Measurements from ENCODE around the gene NRIP1. TPM values are rescaled to one million over a fixed set of nuclear protein-coding genes. Genes with fewer than 3 reads are reported as not detected.

NRIP1 gene
- total and polyA plus RNA-seq, 2 experiments from 2014 or later: 12.5 to 31.2 TPM

DNA sequence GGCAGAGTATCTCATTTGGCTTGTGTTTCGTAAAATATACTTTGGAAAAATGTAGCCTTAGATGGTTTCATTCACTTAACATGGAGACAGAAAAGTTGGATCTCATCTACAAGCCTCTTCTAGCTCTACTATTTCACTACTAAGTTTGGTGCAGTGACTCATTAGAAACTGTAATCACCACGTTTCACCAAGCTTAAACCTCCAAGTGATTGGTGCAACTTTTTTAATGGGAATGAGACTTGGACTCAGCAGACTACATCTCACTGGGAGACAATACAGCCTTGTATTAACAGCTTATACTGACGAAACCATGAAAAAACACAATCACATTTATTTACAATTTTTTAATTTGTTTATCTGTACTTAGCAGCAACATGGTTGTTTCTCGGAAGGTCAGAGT, 29.9 kb upstream of the NRIP1 start:
- Histone ChIP-seq H3K9me2 (ENCODE audit: insufficient read depth) (no peaks in the 10 kb centered on the region), H3K9ac (no peak overlapping the region), H3K79me2 (ENCODE audit: insufficient read depth) (no peaks in the 10 kb centered on the region), H3K4me2 (ENCODE audit: unreplicated experiment) (no peak overlapping the region), H3K36me3 (ENCODE audit: low read depth) (no peaks in the 10 kb centered on the region), H3K4me3 (no peak overlapping the region), H2AFZ (no peak overlapping the region), H3K27ac (no peak overlapping the region), H3K9me3 (ENCODE audit: low read depth) (no peaks in the 10 kb centered on the region), H4K20me1 (ENCODE audit: insufficient read depth) (no peaks in the 10 kb centered on the region), H3K4me1 (ENCODE audit: insufficient read depth) (no peaks in the 10 kb centered on the region), H3K27me3 (replicated peaks; ENCODE audit: insufficient read depth) (no peaks in the 10 kb centered on the region), H3F3A (ENCODE audit: insufficient read depth) (no peaks in the 10 kb centered on the region)
- in situ Hi-C loops (cut with MboI): loop anchor here (25.0 kb wide), 1 partner anchor 657 kb away; no protein-coding TSS in a partner anchor
- TF ChIP-seq EZH2 (IDR thresholded peaks at IDR 0.05; ENCODE audit: insufficient read depth, poor library complexity, severe bottlenecking) (no peak), EZH2phosphoT487 (IDR thresholded peaks at IDR 0.05; ENCODE audit: insufficient read depth, low read depth) (no peak)
- DNase-seq: peak; percentile 24
- 54 to 61% methylated on average over 4 of the region's 4 CpGs for WGBS, 2 experiments (ENCODE audit: low coverage in 1 of 2, low lambda C conversion rate in 2 of 2, missing lambda C conversion rate in 2 of 2)

DNA sequence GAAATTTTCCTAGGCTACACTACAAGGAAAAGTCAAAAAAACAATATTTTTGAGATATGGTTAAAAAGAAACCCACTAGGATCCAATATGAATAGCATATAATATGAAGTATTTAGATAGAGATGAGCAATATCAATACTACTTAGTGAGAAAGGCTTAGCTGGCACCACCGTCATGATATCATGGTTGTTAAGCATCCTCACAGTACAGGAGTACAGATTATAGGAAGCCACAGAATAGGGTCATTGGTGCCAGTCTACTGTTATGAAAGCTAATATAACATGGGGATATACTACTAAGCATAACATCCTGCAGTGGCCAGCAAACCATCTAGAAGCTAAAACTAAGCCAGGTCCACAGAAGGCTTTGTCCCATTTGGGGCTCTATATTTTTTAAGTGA, 28.4 kb upstream of the NRIP1 start:
- H3K9me3 ChIP-seq (ENCODE audit: low read depth): no peaks in the 10 kb centered on the region

DNA sequence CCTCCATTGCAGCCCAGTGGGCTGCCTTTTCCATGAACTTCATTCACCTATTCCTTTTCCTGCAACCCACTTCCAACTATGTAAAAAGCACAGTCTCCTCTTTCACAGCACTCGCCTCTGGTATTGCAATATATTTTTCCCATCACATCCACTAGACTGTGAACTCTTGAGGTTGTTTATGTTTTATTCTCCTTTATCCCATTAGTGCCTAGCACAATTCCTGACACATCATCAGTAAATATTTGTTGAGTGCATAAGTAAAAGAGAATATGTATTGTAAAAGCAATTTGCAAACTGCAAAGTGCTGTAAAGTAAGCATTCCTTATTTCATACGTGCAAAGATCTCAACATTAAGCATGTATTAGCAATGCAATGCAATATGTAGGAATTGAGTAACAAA, 27.9 kb upstream of the NRIP1 start:
- Histone ChIP-seq H3K79me2 (ENCODE audit: insufficient read depth) (no peaks in the 10 kb centered on the region), H4K20me1 (ENCODE audit: insufficient read depth) (no peaks in the 10 kb centered on the region), H3K4me2 (ENCODE audit: unreplicated experiment) (no peak overlapping the region), H3K9me2 (ENCODE audit: insufficient read depth) (no peaks in the 10 kb centered on the region), H2AFZ (no peak overlapping the region), H3K4me1 (ENCODE audit: insufficient read depth) (no peaks in the 10 kb centered on the region), H3K27ac (no peak overlapping the region), H3K36me3 (ENCODE audit: low read depth) (no peaks in the 10 kb centered on the region), H3K9ac (no peak overlapping the region), H3F3A (ENCODE audit: insufficient read depth) (no peaks in the 10 kb centered on the region), H3K9me3 (ENCODE audit: low read depth) (no peaks in the 10 kb centered on the region), H3K4me3 (no peak overlapping the region), H3K27me3 (replicated peaks; ENCODE audit: insufficient read depth) (no peaks in the 10 kb centered on the region)
- in situ Hi-C loops (cut with MboI): loop anchor here (25.0 kb wide), 1 partner anchor 655 kb away; no protein-coding TSS in a partner anchor
- no peak for DNase-seq
- TF ChIP-seq EZH2 (IDR thresholded peaks at IDR 0.05; ENCODE audit: insufficient read depth, poor library complexity, severe bottlenecking) (no peak), EZH2phosphoT487 (IDR thresholded peaks at IDR 0.05; ENCODE audit: insufficient read depth, low read depth) (no peak)
- 83 to 96% methylated on average over 2 of the region's 2 CpGs for WGBS, 2 experiments (ENCODE audit: low coverage in 1 of 2, low lambda C conversion rate in 2 of 2, missing lambda C conversion rate in 2 of 2)

More for the DNA sequence above, 28.4 kb upstream of the NRIP1 start:
- no peaks in the 10 kb centered on the region for H3K9me2 ChIP-seq (ENCODE audit: insufficient read depth)
- no peak overlapping the region for H3K4me2 ChIP-seq (ENCODE audit: unreplicated experiment)
- no peaks in the 10 kb centered on the region for H3F3A ChIP-seq (ENCODE audit: insufficient read depth)
- H3K27me3 ChIP-seq (replicated peaks; ENCODE audit: insufficient read depth): no peaks in the 10 kb centered on the region
- no peak overlapping the region for H3K27ac ChIP-seq
- no peak overlapping the region for H3K9ac ChIP-seq
- H2AFZ ChIP-seq: no peak overlapping the region
- in situ Hi-C loops (cut with MboI): loop anchor here (25.0 kb wide), 1 partner anchor 656 kb away; no protein-coding TSS in a partner anchor
- 90 to 94% methylated on average over 1 of the region's 1 CpG for WGBS, 2 experiments (ENCODE audit: low coverage in 1 of 2, low lambda C conversion rate in 2 of 2, missing lambda C conversion rate in 2 of 2)
- H4K20me1 ChIP-seq (ENCODE audit: insufficient read depth): no peaks in the 10 kb centered on the region
- no peak overlapping the region for H3K4me3 ChIP-seq
- TF ChIP-seq EZH2 (IDR thresholded peaks at IDR 0.05; ENCODE audit: insufficient read depth, poor library complexity, severe bottlenecking) (no peak), EZH2phosphoT487 (IDR thresholded peaks at IDR 0.05; ENCODE audit: insufficient read depth, low read depth) (no peak)
- H3K4me1 ChIP-seq (ENCODE audit: insufficient read depth): no peaks in the 10 kb centered on the region
- DNase-seq: no peak
- H3K36me3 ChIP-seq (ENCODE audit: low read depth): no peaks in the 10 kb centered on the region
- no peaks in the 10 kb centered on the region for H3K79me2 ChIP-seq (ENCODE audit: insufficient read depth)

DNA sequence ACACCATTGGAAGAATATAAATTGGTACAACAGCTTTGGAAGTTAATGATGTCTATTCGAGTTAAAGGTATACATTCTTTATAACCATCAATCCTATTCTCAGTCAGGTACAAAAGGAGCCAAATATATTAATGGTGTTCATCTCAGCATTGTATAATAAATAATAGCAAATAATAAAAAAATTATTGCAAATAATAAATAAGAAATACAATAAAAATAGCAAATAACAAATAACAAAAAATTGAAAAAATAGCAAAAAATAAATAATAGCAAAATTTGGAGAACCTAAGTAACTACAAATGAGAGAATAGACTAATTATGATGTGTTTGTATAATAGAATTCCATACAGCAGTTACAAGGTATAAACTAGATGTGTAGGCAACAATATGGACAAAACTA, 25.6 kb upstream of the NRIP1 start:
- no peaks in the 10 kb centered on the region for H3K9me2 ChIP-seq (ENCODE audit: insufficient read depth)
- DNase-seq: no peak
- no peak overlapping the region for H2AFZ ChIP-seq
- H3K27me3 ChIP-seq (replicated peaks; ENCODE audit: insufficient read depth): no peaks in the 10 kb centered on the region
- no peaks in the 10 kb centered on the region for H3K4me1 ChIP-seq (ENCODE audit: insufficient read depth)
- no peaks in the 10 kb centered on the region for H3F3A ChIP-seq (ENCODE audit: insufficient read depth)
- no peaks in the 10 kb centered on the region for H3K36me3 ChIP-seq (ENCODE audit: low read depth)
- H3K4me2 ChIP-seq (ENCODE audit: unreplicated experiment): no peak overlapping the region
- H3K27ac ChIP-seq: no peak overlapping the region
- H3K4me3 ChIP-seq: no peak overlapping the region
- H3K9ac ChIP-seq: no peak overlapping the region
- TF ChIP-seq EZH2phosphoT487 (IDR thresholded peaks at IDR 0.05; ENCODE audit: insufficient read depth, low read depth) (no peak), EZH2 (IDR thresholded peaks at IDR 0.05; ENCODE audit: insufficient read depth, poor library complexity, severe bottlenecking) (no peak)
- in situ Hi-C loops (cut with MboI): loop anchor here (25.0 kb wide), 1 partner anchor 653 kb away; no protein-coding TSS in a partner anchor
- WGBS, 2 experiments (ENCODE audit: low coverage in 1 of 2, low lambda C conversion rate in 2 of 2, missing lambda C conversion rate in 2 of 2): 50 to 67% methylated on average over 1 of the region's 1 CpG
- H4K20me1 ChIP-seq (ENCODE audit: insufficient read depth): no peaks in the 10 kb centered on the region
- no peaks in the 10 kb centered on the region for H3K9me3 ChIP-seq (ENCODE audit: low read depth)
- no peaks in the 10 kb centered on the region for H3K79me2 ChIP-seq (ENCODE audit: insufficient read depth)

Data from GM23248 (cell line).